MM.1S (cell line): ENCODE results near the gene DLG5.

Source experiments
- DNase-seq: peaks from one replicate; pipeline ENCODE4 v3.0.0-alpha.2; 2015
- H2AFZ ChIP-seq: fragments of 300-600 bp; sonication (generic); 2 replicates; pipeline ENCODE4 v1.6.0; 2016; ENCODE audit warnings: antibody characterized with exemption, low read length
- H3F3A ChIP-seq: fragments of 300-600 bp; sonication (generic); 2 replicates; pipeline ENCODE4 v1.6.1; 2016; ENCODE audit warnings: mild to moderate bottlenecking, antibody characterized with exemption, low read length, moderate library complexity, mixed read lengths; ENCODE audit not compliant: insufficient read depth
- H3K27ac ChIP-seq: fragments of 300-600 bp; sonication (generic); 2 replicates; pipeline ENCODE4 v1.5.1; 2016; ENCODE audit warnings: mild to moderate bottlenecking, low read length
- H3K27me3 ChIP-seq: fragments of 300-600 bp; sonication (generic); replicated peaks from 2 replicates; pipeline ENCODE4 v1.6.0; 2016; ENCODE audit warnings: low read length; ENCODE audit not compliant: insufficient read depth
- H3K36me3 ChIP-seq: fragments of 300-600 bp; sonication (generic); replicated peaks from 2 replicates; pipeline ENCODE4 v1.6.1; 2016; ENCODE audit warnings: mild to moderate bottlenecking, low read length, mixed read lengths; ENCODE audit not compliant: insufficient read depth
- H3K4me1 ChIP-seq: fragments of 300-600 bp; sonication (generic); 2 replicates; pipeline ENCODE4 v1.6.1; 2016; ENCODE audit warnings: low read length, mixed read lengths
- H3K4me2 ChIP-seq: fragments of 300-600 bp; sonication (generic); 2 replicates; pipeline ENCODE4 v1.6.0; 2016; ENCODE audit warnings: low read depth, low read length
- H3K4me3 ChIP-seq: fragments of 300-600 bp; sonication (generic); 2 replicates; pipeline ENCODE4 v1.5.1; 2016; ENCODE audit warnings: low read length, mixed read lengths
- H3K79me2 ChIP-seq: fragments of 300-600 bp; sonication (generic); 2 replicates; pipeline ENCODE4 v1.6.1; 2016; ENCODE audit warnings: mixed run types, low read length, mixed read lengths
- H3K9ac ChIP-seq: fragments of 300-600 bp; sonication (generic); 2 replicates; pipeline ENCODE4 v1.6.1; 2016; ENCODE audit warnings: low read length, mixed read lengths
- H3K9me2 ChIP-seq: fragments of 300-600 bp; sonication (generic); replicated peaks from 2 replicates; pipeline ENCODE4 v1.6.1; 2016; ENCODE audit warnings: mild to moderate bottlenecking, low read length, mixed read lengths; ENCODE audit not compliant: insufficient read depth
- H3K9me3 ChIP-seq: fragments of 300-600 bp; sonication (generic); replicated peaks from 2 replicates; pipeline ENCODE4 v1.6.1; 2016; ENCODE audit warnings: mild to moderate bottlenecking, low read length, mixed read lengths; ENCODE audit not compliant: insufficient read depth
- H4K20me1 ChIP-seq: fragments of 300-600 bp; sonication (generic); 2 replicates; pipeline ENCODE4 v1.6.1; 2016; ENCODE audit warnings: mild to moderate bottlenecking, low read length, moderate library complexity, mixed read lengths; ENCODE audit not compliant: insufficient read depth
- EZH2 ChIP-seq: fragments of 300-600 bp; sonication (generic); optimal IDR thresholded peaks from 2 replicates; pipeline ENCODE3; 2017; ENCODE audit warnings: low read depth, mild to moderate bottlenecking, antibody characterized with exemption, low read length, mixed read lengths
- EZH2phosphoT487 ChIP-seq: fragments of 300-600 bp; sonication (generic); IDR thresholded peaks from 2 replicates; pipeline ENCODE4 v1.6.1; 2018; ENCODE audit warnings: antibody characterized with exemption, low read length
- TF ChIP-seq, protein P1 (sequence below): fragments of 300-600 bp; sonication (generic); IDR thresholded peaks from 2 replicates; pipeline ENCODE4 v1.5.1; 2016; ENCODE audit warnings: antibody characterized with exemption, low read length, mixed read lengths

The DLG5 gene

DNA sequence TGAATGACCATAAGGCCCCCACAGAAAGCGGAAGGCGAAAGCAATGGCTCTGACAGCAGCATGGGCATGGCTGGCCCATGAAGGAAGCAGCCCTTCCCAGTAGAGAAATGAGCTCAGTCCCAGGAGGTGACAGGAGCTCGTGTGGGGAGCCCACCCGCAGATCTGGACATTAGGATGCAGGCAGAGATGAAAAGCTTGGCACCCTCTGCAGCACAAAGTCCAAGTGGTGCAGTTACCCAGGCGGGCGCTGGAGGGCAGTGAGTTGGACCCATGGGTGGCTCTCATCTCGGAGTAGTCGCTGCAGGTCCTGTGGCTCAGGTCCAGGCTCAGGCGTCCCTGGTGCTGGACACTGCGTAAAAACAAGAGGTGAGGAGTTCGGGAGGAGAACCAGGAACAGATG, 109.0 kb downstream of the DLG5 start:
- no peak overlapping the region for H3K27ac ChIP-seq
- H3K9me2 ChIP-seq, result no peaks in the 10 kb centered on the region
- TF ChIP-seq EZH2 (no peak), EZH2phosphoT487 (no peak)
- TF ChIP-seq, protein P1, sequence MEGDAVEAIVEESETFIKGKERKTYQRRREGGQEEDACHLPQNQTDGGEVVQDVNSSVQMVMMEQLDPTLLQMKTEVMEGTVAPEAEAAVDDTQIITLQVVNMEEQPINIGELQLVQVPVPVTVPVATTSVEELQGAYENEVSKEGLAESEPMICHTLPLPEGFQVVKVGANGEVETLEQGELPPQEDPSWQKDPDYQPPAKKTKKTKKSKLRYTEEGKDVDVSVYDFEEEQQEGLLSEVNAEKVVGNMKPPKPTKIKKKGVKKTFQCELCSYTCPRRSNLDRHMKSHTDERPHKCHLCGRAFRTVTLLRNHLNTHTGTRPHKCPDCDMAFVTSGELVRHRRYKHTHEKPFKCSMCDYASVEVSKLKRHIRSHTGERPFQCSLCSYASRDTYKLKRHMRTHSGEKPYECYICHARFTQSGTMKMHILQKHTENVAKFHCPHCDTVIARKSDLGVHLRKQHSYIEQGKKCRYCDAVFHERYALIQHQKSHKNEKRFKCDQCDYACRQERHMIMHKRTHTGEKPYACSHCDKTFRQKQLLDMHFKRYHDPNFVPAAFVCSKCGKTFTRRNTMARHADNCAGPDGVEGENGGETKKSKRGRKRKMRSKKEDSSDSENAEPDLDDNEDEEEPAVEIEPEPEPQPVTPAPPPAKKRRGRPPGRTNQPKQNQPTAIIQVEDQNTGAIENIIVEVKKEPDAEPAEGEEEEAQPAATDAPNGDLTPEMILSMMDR, result no peak
- no peaks in the 10 kb centered on the region for H3K4me1 ChIP-seq
- H3F3A ChIP-seq, result no peaks in the 10 kb centered on the region
- H3K36me3 ChIP-seq, result no peaks in the 10 kb centered on the region
- no peaks in the 10 kb centered on the region for H4K20me1 ChIP-seq
- no peak overlapping the region for H3K4me2 ChIP-seq
- H3K79me2 ChIP-seq, result no peaks in the 10 kb centered on the region
- no peaks in the 10 kb centered on the region for H3K27me3 ChIP-seq
- no peak overlapping the region for H3K4me3 ChIP-seq
- H3K9ac ChIP-seq, result no peak overlapping the region
- H2AFZ ChIP-seq, result no peak overlapping the region
- DNase-seq, result no peak
- H3K9me3 ChIP-seq, result no peaks in the 10 kb centered on the region

DNA sequence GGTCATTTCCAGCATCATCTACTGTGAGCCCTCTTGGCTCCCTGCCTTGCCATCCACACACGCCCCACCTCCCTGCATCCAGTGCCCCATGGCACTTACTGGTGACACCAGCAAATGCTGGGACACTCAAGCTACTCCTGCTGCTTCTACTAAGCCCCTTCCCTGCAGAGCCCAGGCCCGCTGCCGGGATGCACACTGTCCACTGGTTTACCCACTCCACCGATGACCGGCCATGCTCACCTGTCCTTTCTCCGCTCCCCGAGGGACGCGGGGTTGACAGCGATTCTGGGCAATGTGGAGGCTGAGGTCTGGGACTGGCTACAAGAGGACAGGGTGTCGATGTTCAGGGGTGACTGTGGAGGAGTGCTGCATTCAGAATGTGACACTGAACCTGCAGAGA, 110.2 kb downstream of the DLG5 start:
- no peaks in the 10 kb centered on the region for H3K9me2 ChIP-seq
- no peaks in the 10 kb centered on the region for H3K36me3 ChIP-seq
- no peak overlapping the region for H3K9ac ChIP-seq
- no peaks in the 10 kb centered on the region for H3F3A ChIP-seq
- H4K20me1 ChIP-seq, result no peaks in the 10 kb centered on the region
- H3K27me3 ChIP-seq, result no peaks in the 10 kb centered on the region
- no peaks in the 10 kb centered on the region for H3K4me1 ChIP-seq
- no peak overlapping the region for H3K27ac ChIP-seq
- H3K4me2 ChIP-seq, result no peak overlapping the region
- no peak overlapping the region for H3K4me3 ChIP-seq
- DNase-seq, result no peak
- no peaks in the 10 kb centered on the region for H3K79me2 ChIP-seq
- TF ChIP-seq EZH2phosphoT487 (no peak), EZH2 (no peak)
- TF ChIP-seq, protein P1, result no peak
- no peak overlapping the region for H2AFZ ChIP-seq
- no peaks in the 10 kb centered on the region for H3K9me3 ChIP-seq

DNA sequence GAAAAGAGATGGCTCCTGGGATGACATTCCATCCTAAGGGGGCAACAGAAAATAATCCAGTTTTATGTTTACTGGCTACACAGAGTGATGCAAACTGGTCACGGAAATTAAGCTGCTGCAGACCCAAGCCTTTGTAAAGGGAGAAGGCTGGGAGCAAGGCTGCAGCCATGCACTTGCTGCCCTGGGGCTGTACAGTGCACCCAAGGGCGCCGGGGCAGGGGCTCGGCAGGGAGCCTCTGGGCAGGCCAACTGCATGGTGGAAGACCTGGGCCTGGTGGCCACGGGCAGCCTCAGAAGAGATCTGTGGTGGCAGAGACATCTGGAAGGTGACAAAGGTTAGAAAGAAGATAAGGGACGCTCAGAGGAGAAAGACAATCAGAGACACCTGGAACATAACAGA, 113.8 kb downstream of the DLG5 start:
- H3F3A ChIP-seq, result no peaks in the 10 kb centered on the region
- H3K9me3 ChIP-seq, result no peaks in the 10 kb centered on the region
- no peak overlapping the region for H2AFZ ChIP-seq
- no peak overlapping the region for H3K4me2 ChIP-seq
- no peak overlapping the region for H3K9ac ChIP-seq
- no peak overlapping the region for H3K4me3 ChIP-seq
- H3K27me3 ChIP-seq, result no peaks in the 10 kb centered on the region
- DNase-seq, result no peak
- no peaks in the 10 kb centered on the region for H3K9me2 ChIP-seq
- H3K79me2 ChIP-seq, result no peaks in the 10 kb centered on the region
- H3K36me3 ChIP-seq, result no peaks in the 10 kb centered on the region
- H4K20me1 ChIP-seq, result no peaks in the 10 kb centered on the region
- no peaks in the 10 kb centered on the region for H3K4me1 ChIP-seq
- no peak overlapping the region for H3K27ac ChIP-seq
- TF ChIP-seq EZH2phosphoT487 (no peak), EZH2 (no peak)
- TF ChIP-seq, protein P1, result no peak
